SK-N-MC (cell line): Measurements from ENCODE around the gene SIVA1.

Source experiments
- EZH2 ChIP-seq: fragments of 200-600 bp; sonication (generic); IDR thresholded peaks from one replicate; pipeline ENCODE4 v1.6.1; 2017; ENCODE audit warnings: antibody characterized with exemption
- FOXP2 ChIP-seq: optimal IDR thresholded peaks from 2 replicates; pipeline ENCODE3; 2011; ENCODE audit warnings: mild to moderate bottlenecking, moderate library complexity; ENCODE audit not compliant: insufficient read depth; ENCODE audit errors: extremely low read length, control extremely low read depth
- POLR2AphosphoS5 ChIP-seq: IDR thresholded peaks from 2 replicates; pipeline ENCODE4 v1.6.1; 2012; ENCODE audit warnings: mild to moderate bottlenecking, low read depth, low read length, borderline replicate concordance

DNA sequence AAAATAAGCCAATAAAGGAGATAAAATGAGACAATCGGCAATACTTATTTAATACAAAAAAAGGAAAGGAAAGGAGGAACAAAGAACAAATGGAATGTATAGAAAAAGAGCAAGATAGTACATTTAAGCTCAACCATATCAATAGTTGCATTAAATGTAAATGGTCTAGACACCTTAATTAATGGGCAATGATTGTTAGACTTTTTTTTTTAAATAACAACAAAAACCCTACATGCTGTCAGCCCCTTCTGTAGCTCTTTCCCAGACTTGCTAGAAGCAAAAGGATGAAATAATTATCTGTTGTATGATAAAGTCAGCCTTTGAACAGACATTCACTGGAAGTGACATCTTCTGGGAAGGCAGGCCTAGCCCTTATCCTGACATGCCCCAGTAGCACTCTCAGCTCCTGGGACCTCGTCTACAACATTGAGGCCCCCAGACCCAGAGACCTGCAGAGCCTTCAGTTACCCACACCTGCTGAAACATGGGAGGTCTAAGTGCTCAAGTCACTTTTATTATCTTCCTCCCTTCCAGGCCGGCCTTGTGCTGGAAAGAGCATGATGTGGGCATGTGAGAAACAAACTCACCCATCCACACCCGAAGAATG lies 13.4 kb downstream of the SIVA1 start:
- no peak for TF ChIP-seq POLR2AphosphoS5
- no peak for TF ChIP-seq EZH2
- no peak for TF ChIP-seq FOXP2
